Esophagus (tissue), 2 donors: Measurements from ENCODE around the gene APLP2. TPM values are rescaled to one million over a fixed set of nuclear protein-coding genes. Genes with fewer than 3 reads are reported as not detected.
"Not testable (repeated sequence)": the region's sequence is repeated elsewhere in the genome, so short reads cannot be mapped to it uniquely, and the experiment has no call there.

Source experiments
- H3K27ac ChIP-seq, 2 donors: one replicate each; pipeline ENCODE4 v1.5.1; 2013; ENCODE audit warnings: low read depth in 2 of 2, mild to moderate bottlenecking in 2 of 2, inconsistent platforms in 1 of 2, low read length in 1 of 2, moderate library complexity in 1 of 2
- H3K27me3 ChIP-seq, 2 donors: one replicate each; pipeline ENCODE4 v1.6.1; 2013; ENCODE audit warnings: low read length in 2 of 2, control low read depth in 1 of 2, mild to moderate bottlenecking in 1 of 2; ENCODE audit not compliant: insufficient read depth in 2 of 2, control insufficient read depth in 1 of 2
- H3K36me3 ChIP-seq, 2 donors: one replicate each; pipeline ENCODE4 v1.6.1; 2013; ENCODE audit warnings: low read length in 1 of 2; ENCODE audit not compliant: control insufficient read depth in 2 of 2, insufficient read depth in 2 of 2
- H3K4me1 ChIP-seq, 2 donors: one replicate each; pipeline ENCODE4 v1.6.1; 2013; ENCODE audit warnings: low read length in 1 of 2; ENCODE audit not compliant: control insufficient read depth in 2 of 2, insufficient read depth in 2 of 2
- H3K4me3 ChIP-seq, 2 donors: one replicate each; pipeline ENCODE4 v1.5.1; 2013; ENCODE audit warnings: low read length in 2 of 2, mild to moderate bottlenecking in 2 of 2, low read depth in 1 of 2, moderate library complexity in 1 of 2
- H3K9me3 ChIP-seq, 2 donors: one replicate each; pipeline ENCODE4 v1.6.1; 2013; ENCODE audit warnings: mild to moderate bottlenecking in 2 of 2, low read depth in 1 of 2, low read length in 1 of 2, moderate library complexity in 1 of 2; ENCODE audit not compliant: control insufficient read depth in 2 of 2, insufficient read depth in 1 of 2
- WGBS, 2 donors: extraction: QIAGEN DNeasy Blood & Tissue Kit; methylation state at CpG; one replicate each; pipeline ENCODE4 v1.1.7; 2013; 5-methylcytosine and 5-hydroxymethylcytosine counted together
- polyA plus RNA-seq, 2 donors: library from polyadenylated mRNA; stranded (reverse); fragments of 200-250 nt; gene quantifications; one replicate each; pipeline ENCODE4 v1.2.3, GENCODE V29; 2013
- donor health status: healthy with polysubstance abuse.
- donor health status: Bipolar disorder and iron deficiency.

APLP2 gene
- polyA plus RNA-seq, 2 donors, result 48.9 to 80.5 TPM

GRCh38 chr11:130086669-130087068 is 17.0 kb downstream of the APLP2 start:
- Histone ChIP-seq H3K9me3 (no peaks in the 10 kb centered on the region), H3K27ac (no peak overlapping the region), H3K4me3 (no peak overlapping the region), H3K4me1 (peaks cover 3 to 6% of the 10 kb centered on the region in 2 donors), H3K27me3 (no peaks in the 10 kb centered on the region), H3K36me3 (no peaks in the 10 kb centered on the region)
- 63 to 65% methylated on average over 2 of the region's 2 CpGs for WGBS, 2 donors

GRCh38 chr11:130087294-130087926 is 17.7 kb downstream of the APLP2 start:
- Histone ChIP-seq H3K27me3 (no peaks in the 10 kb centered on the region), H3K9me3 (no peaks in the 10 kb centered on the region), H3K4me3 (no peak overlapping the region), H3K27ac (no peak overlapping the region), H3K4me1 (peaks cover 3 to 6% of the 10 kb centered on the region in 2 donors), H3K36me3 (no peaks in the 10 kb centered on the region)
- WGBS, 2 donors, result 69 to 78% methylated on average over 7 of the region's 7 CpGs

GRCh38 chr11:130088217-130088616 is 18.5 kb downstream of the APLP2 start:
- Histone ChIP-seq H3K4me1 (peaks cover 3 to 6% of the 10 kb centered on the region in 2 donors), H3K36me3 (no peaks in the 10 kb centered on the region), H3K27ac (no peak overlapping the region), H3K9me3 (no peaks in the 10 kb centered on the region), H3K27me3 (no peaks in the 10 kb centered on the region), H3K4me3 (no peak overlapping the region)
- 81 to 84% methylated on average over 2 of the region's 2 CpGs for WGBS, 2 donors

- H3K27me3 ChIP-seq, result no peaks in the 10 kb centered on the region
- no peaks in the 10 kb centered on the region for H3K9me3 ChIP-seq
- peaks cover 3 to 6% of the 10 kb centered on the region in 2 donors for H3K4me1 ChIP-seq
- no peaks in the 10 kb centered on the region for H3K36me3 ChIP-seq
- H3K27ac ChIP-seq, result no peak overlapping the region
- no peak overlapping the region for H3K4me3 ChIP-seq
- 47 to 62% methylated on average over 9 of the region's 9 CpGs for WGBS, 2 donors
Measured at GRCh38 chr11:130088919-130089673, 19.4 kb downstream of the APLP2 start.

GRCh38 chr11:130089674-130090073 is 20.0 kb downstream of the APLP2 start:
- 94 to 99% methylated on average over 5 of the region's 5 CpGs for WGBS, 2 donors
- Histone ChIP-seq H3K4me3 (no peak overlapping the region), H3K4me1 (peaks cover 3 to 6% of the 10 kb centered on the region in 2 donors)

GRCh38 chr11:130090517-130090916 is 20.8 kb downstream of the APLP2 start:
- H3K4me3 ChIP-seq, H3K9me3 ChIP-seq, H3K27ac ChIP-seq, H3K27me3 ChIP-seq, H3K36me3 ChIP-seq, H3K4me1 ChIP-seq: not testable (repeated sequence)
- 95% methylated on average over 10 to 16 of the region's 16 CpGs for WGBS, 2 donors

More at GRCh38 chr11:130089674-130090073, 20.0 kb downstream of the APLP2 start:
- H3K27ac ChIP-seq, result no peak overlapping the region
- H3K27me3 ChIP-seq, result no peaks in the 10 kb centered on the region
- H3K36me3 ChIP-seq, result no peaks in the 10 kb centered on the region
- no peaks in the 10 kb centered on the region for H3K9me3 ChIP-seq

- H3K4me3 ChIP-seq, H3K9me3 ChIP-seq, H3K27me3 ChIP-seq, H3K27ac ChIP-seq, H3K36me3 ChIP-seq, H3K4me1 ChIP-seq: not testable (repeated sequence)
- 92 to 94% methylated on average over 8 to 27 of the region's 36 CpGs for WGBS, 2 donors
Measured at GRCh38 chr11:130091169-130091568, 21.5 kb downstream of the APLP2 start.

- H3K36me3 ChIP-seq, result no peaks in the 10 kb centered on the region
- no peaks in the 10 kb centered on the region for H3K27me3 ChIP-seq
- no peak overlapping the region for H3K4me3 ChIP-seq
- H3K4me1 ChIP-seq, result peaks cover 6 to 9% of the 10 kb centered on the region in 2 donors
- no peaks in the 10 kb centered on the region for H3K9me3 ChIP-seq
- H3K27ac ChIP-seq, result no peak overlapping the region
- whole genome bisulfite sequencing, 2 donors, result 89 to 92% methylated on average over 4 of the region's 4 CpGs
Measured at GRCh38 chr11:130092661-130093060, 23.0 kb downstream of the APLP2 start.

GRCh38 chr11:130094614-130095013 is 24.9 kb downstream of the APLP2 start:
- Histone ChIP-seq H3K4me3 (no peak overlapping the region), H3K4me1 (peaks cover 1 to 8% of the 10 kb centered on the region in 2 donors), H3K36me3 (no peaks in the 10 kb centered on the region), H3K27me3 (no peaks in the 10 kb centered on the region), H3K27ac (no peak overlapping the region), H3K9me3 (no peaks in the 10 kb centered on the region)
- 84 to 87% methylated on average over 4 of the region's 4 CpGs for WGBS, 2 donors

- WGBS, 2 donors, result 83 to 87% methylated on average over 1 of the region's 1 CpG
- peaks cover 0 to 6% of the 10 kb centered on the region in 2 donors for H3K4me1 ChIP-seq
- no peaks in the 10 kb centered on the region for H3K27me3 ChIP-seq
- no peak overlapping the region for H3K27ac ChIP-seq
- no peak overlapping the region for H3K4me3 ChIP-seq
- H3K9me3 ChIP-seq, result no peaks in the 10 kb centered on the region
- H3K36me3 ChIP-seq, result no peaks in the 10 kb centered on the region
Measured at GRCh38 chr11:130095326-130095725, 25.6 kb downstream of the APLP2 start.
